HepG2 (cell line): ENCODE results near the gene C1orf94. TPM values are rescaled to one million over a fixed set of nuclear protein-coding genes. Genes with fewer than 3 reads are reported as not detected.

Source experiments
- ATAC-seq: fragments of 200-7000 bp; cut with Tn5 transposase; 3 replicates; pipeline ENCODE4 v1.9.1; 2020; ENCODE audit warnings: mild to moderate bottlenecking, moderate library complexity
- BruUV-seq: library from RNA; stranded (reverse); fragments of 400-500 nt; replicated peaks from 2 replicates; lab custom pipeline; 2021; lab: Mats Ljungman, UMichigan
- CTCF ChIA-PET: fragments of 300-600 bp; formaldehyde crosslinking; extraction: SDS; loops from one replicate; lab custom pipeline; 2021; ENCODE audit warnings: low total read pairs, inconsistent platforms, low intra/inter-chr PET ratio; lab: Yijun Ruan, JAX
- POLR2A ChIA-PET: fragments of 350-600 bp; sonication (Branson Sonifier 250); formaldehyde crosslinking; loops from one replicate; lab custom pipeline; 2020; ENCODE audit warnings: antibody characterized with exemption, inconsistent platforms; lab: Yijun Ruan, JAX
- DNase-seq: peaks from one replicate; pipeline ENCODE4 v3.0.0-alpha.2; 2015; ENCODE audit warnings: low spot score
- FAIRE-seq: peaks from 3 replicates; lab custom pipeline; 2011; peaks lifted over from hg19 to GRCh38; lab: Jason Lieb, UNC
- H2AFZ ChIP-seq: one replicate; pipeline ENCODE4 v1.6.1; 2011; ENCODE audit warnings: low read length, inconsistent platforms
- H3K27ac ChIP-seq: fragments of 300-600 bp; 3 replicates; pipeline ENCODE4 v1.8.0; 2011; ENCODE audit warnings: mixed run types, mild to moderate bottlenecking, mixed read lengths, low read length, inconsistent platforms; ENCODE audit not compliant: insufficient read depth; ENCODE audit errors: extremely low read length
- H3K27me3 ChIP-seq, 2 experiments: fragments of 200-600 bp in 1 of 2; 2 replicates in 1 of 2; 3 replicates in 1 of 2; pipeline versions ENCODE4 v1.6.0 to v1.8.0; 2011; ENCODE audit warnings: low read length in 2 of 2, mild to moderate bottlenecking in 2 of 2, moderate library complexity in 2 of 2, inconsistent platforms in 1 of 2; ENCODE audit not compliant: insufficient read depth in 2 of 2, control insufficient read depth in 1 of 2
- H3K36me3 ChIP-seq, 2 experiments: fragments of 200-600 bp in 1 of 2; replicated peaks in 1 of 2; 2 replicates in 1 of 2; 3 replicates in 1 of 2; pipeline versions ENCODE4 v1.5.1 to v1.8.0; 2011; ENCODE audit warnings: low read length in 2 of 2, inconsistent platforms in 1 of 2; ENCODE audit not compliant: insufficient read depth in 2 of 2, control insufficient read depth in 1 of 2
- H3K4me1 ChIP-seq: 2 replicates; pipeline ENCODE4 v1.5.1; 2012; ENCODE audit warnings: low read length, inconsistent platforms; ENCODE audit not compliant: insufficient read depth
- H3K4me2 ChIP-seq: 2 replicates; pipeline ENCODE4 v1.6.0; 2011; ENCODE audit warnings: low read depth, low read length, inconsistent platforms
- H3K4me3 ChIP-seq, 3 experiments: fragments of 200-600 bp in 1 of 3; sonication (generic), shearing (Covaris generic) in 1 of 3; replicated peaks in 1 of 3; 2 replicates each; pipeline ENCODE4 v1.5.1; 2011 to 2016; ENCODE audit warnings: low read length in 3 of 3, inconsistent platforms in 2 of 3, low read depth in 2 of 3, mild to moderate bottlenecking in 2 of 3, control low read depth in 1 of 3, mixed read lengths in 1 of 3; ENCODE audit not compliant: insufficient read depth in 1 of 3
- H3K79me2 ChIP-seq: one replicate; pipeline ENCODE4 v1.6.1; 2011; ENCODE audit warnings: low read length, inconsistent platforms; ENCODE audit not compliant: insufficient read depth
- H3K9ac ChIP-seq: 2 replicates; pipeline ENCODE4 v1.6.0; 2011; ENCODE audit warnings: mild to moderate bottlenecking, low read depth, low read length, inconsistent platforms; ENCODE audit not compliant: insufficient read depth
- H3K9me3 ChIP-seq: 2 replicates; pipeline ENCODE4 v1.5.1; 2012; ENCODE audit warnings: mild to moderate bottlenecking, low read length
- H4K20me1 ChIP-seq: 2 replicates; pipeline ENCODE4 v1.6.0; 2011; ENCODE audit warnings: inconsistent platforms, mild to moderate bottlenecking, low read length, moderate library complexity; ENCODE audit not compliant: insufficient read depth
- MEIS1 ChIP-seq: sonication (generic); formaldehyde crosslinking; IDR thresholded peaks from 2 replicates; pipeline ENCODE4 v1.9.0; 2021; ENCODE audit warnings: mild to moderate bottlenecking, missing genetic modification reagents, moderate library complexity, borderline replicate concordance
- THAP11 ChIP-seq: IDR thresholded peaks from 2 replicates; pipeline ENCODE4 v1.6.1; 2016; ENCODE audit warnings: missing biosample characterization, missing genetic modification reagents
- TMF1 ChIP-seq: sonication (generic); formaldehyde crosslinking; IDR thresholded peaks from 2 replicates; pipeline ENCODE4 v1.8.1; 2022; ENCODE audit warnings: low read depth, missing genetic modification reagents
- TRIM24 ChIP-seq: sonication (generic); formaldehyde crosslinking; IDR thresholded peaks from 2 replicates; pipeline ENCODE4 v1.8.0; 2022; ENCODE audit warnings: mild to moderate bottlenecking, missing genetic modification reagents
- ZNF30 ChIP-seq: sonication (generic); formaldehyde crosslinking; IDR thresholded peaks from 2 replicates; pipeline ENCODE4 v1.5.0; 2020; ENCODE audit warnings: mild to moderate bottlenecking, missing genetic modification reagents
- WGBS: methylation state at CpG from one replicate; pipeline ENCODE4 v1.1.6; 2017; ENCODE audit warnings: low lambda C conversion rate; 5-methylcytosine and 5-hydroxymethylcytosine counted together
- in situ Hi-C: cut with HindIII; loops from 2 replicates; pipeline ENCODE4 v1.10.0; 2017; ENCODE audit warnings: low pct_unique_long_range_greater_than_20kb; ENCODE audit not compliant: extremely low pct_ligation_motif_present
- intact Hi-C: fragments of 100-400 bp; cut with micrococcal nuclease; formaldehyde crosslinking; loops from one replicate; pipeline ENCODE4 v1.10.0; 2022; ENCODE audit not compliant: unreplicated experiment
- polyA plus RNA-seq, 8 experiments: library from polyadenylated mRNA; depleted of rRNA in 3 of 8; stranded (reverse) in 7 of 8; unstranded in 1 of 8; fragments of >200 nt; fragmentation: Illumina TruSeq in 4 of 8; extraction: Trizol in 4 of 8; gene quantifications; 2 replicates each; pipeline versions ENCODE4 v1.2.1 to v1.2.3, GENCODE V29; 2011 to 2016; ENCODE audit warnings: low read depth in 4 of 8, missing spikeins in 1 of 8, mixed read lengths in 1 of 8; ENCODE audit not compliant: insufficient read depth in 1 of 8
- total RNA-seq, 5 experiments: library from RNA; depleted of rRNA; stranded (reverse); fragments of >200 nt; fragmentation: Illumina TruSeq; extraction: Trizol; gene quantifications; 2 replicates each; pipeline ENCODE4 v1.2.3, GENCODE V29; 2016; ENCODE audit warnings: low read depth in 1 of 5
- TF ChIP-seq, protein P1 (sequence below): sonication (generic); formaldehyde crosslinking; IDR thresholded peaks from 2 replicates; pipeline ENCODE4 v1.4.0; 2020; ENCODE audit warnings: mild to moderate bottlenecking, missing genetic modification reagents, borderline replicate concordance
- TF ChIP-seq, protein P2 (sequence below): sonication (generic); formaldehyde crosslinking; IDR thresholded peaks from 2 replicates; pipeline ENCODE4 v1.5.1; 2020; ENCODE audit warnings: mild to moderate bottlenecking, missing genetic modification reagents, borderline replicate concordance
- TF ChIP-seq, protein P3 (sequence below): sonication (generic); formaldehyde crosslinking; conservative IDR thresholded peaks from 2 replicates; pipeline ENCODE4 v1.4.0; 2020; ENCODE audit warnings: mild to moderate bottlenecking, missing genetic modification reagents, moderate library complexity
- TF ChIP-seq, protein P4 (sequence below): sonication (generic); formaldehyde crosslinking; conservative IDR thresholded peaks from 2 replicates; pipeline ENCODE4 v1.4.0; 2020; ENCODE audit warnings: missing genetic modification reagents

The C1orf94 gene
- total and polyA plus RNA-seq, 2 of the 13 experiments (the other 11 are each of a cell fraction or from before 2014, with no cell fraction given), result not detected

DNA sequence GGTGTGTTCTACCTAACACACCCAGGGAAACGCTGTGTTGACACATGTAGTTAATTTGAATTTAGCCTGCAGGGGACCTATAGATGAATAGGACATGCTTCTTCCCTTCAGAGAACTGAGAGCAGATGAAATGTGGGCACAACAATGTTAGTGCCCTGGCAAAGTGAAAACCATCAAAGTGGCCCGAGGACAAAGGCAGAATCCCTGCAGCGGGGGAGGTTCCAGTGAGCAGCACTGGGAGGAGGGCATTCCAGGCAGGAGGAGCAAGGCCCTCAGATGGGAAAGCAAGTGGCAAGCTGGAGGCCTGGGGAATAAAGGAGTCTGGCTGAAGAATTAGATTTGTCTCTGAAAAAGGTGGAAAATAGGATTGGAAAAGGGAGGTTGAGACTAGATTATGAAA, 37.2 kb downstream of the C1orf94 start (continued):
- TF ChIP-seq, protein P1, sequence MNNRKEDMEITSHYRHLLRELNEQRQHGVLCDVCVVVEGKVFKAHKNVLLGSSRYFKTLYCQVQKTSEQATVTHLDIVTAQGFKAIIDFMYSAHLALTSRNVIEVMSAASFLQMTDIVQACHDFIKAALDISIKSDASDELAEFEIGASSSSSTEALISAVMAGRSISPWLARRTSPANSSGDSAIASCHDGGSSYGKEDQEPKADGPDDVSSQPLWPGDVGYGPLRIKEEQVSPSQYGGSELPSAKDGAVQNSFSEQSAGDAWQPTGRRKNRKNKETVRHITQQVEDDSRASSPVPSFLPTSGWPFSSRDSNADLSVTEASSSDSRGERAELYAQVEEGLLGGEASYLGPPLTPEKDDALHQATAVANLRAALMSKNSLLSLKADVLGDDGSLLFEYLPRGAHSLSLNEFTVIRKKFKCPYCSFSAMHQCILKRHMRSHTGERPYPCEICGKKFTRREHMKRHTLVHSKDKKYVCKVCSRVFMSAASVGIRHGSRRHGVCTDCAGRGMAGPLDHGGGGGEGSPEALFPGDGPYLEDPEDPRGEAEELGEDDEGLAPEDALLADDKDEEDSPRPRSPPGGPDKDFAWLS (CRISPR knock-in tag), result no peak
- TF ChIP-seq TRIM24 (no peak), TMF1 (CRISPR knock-in tag) (no peak), MEIS1 (CRISPR knock-in tag) (no peak)

DNA sequence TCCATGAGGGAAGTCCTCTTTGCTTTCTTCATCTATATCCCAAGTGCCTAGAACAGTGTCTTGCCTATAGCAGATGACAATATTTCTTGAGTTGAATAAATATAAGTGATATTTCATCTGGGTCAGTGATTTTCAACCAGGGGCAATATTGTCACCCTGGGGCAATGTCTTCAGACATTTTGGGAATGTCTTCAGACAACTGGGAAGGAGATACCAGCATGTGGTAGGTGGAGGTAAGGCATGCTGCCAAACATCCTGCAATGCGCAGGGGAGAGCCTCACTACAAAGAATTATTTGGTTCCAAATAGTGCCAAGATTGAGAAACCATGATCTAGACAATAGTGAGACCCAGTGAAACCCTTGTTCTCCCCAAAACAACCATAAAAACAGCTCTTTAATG, 54.7 kb downstream of the C1orf94 start:
- DNase-seq, result no peak
- Histone ChIP-seq H3K9ac (no peak overlapping the region), H3K4me1 (peaks cover 10% of the 10 kb centered on the region), H3K27ac (no peak overlapping the region), H3K9me3 (peaks cover 4% of the 10 kb centered on the region; the same call in 1 of the 2 replicates), H3K36me3 (no peaks in the 10 kb centered on the region), H4K20me1 (no peaks in the 10 kb centered on the region), H3K79me2 (no peaks in the 10 kb centered on the region), H3K27me3 (no peaks in the 10 kb centered on the region), H2AFZ (no peak overlapping the region), H3K4me2 (no peak overlapping the region), H3K4me3 (no peak overlapping the region)
- ChIA-PET CTCF (no interaction called here), POLR2A (no interaction called here)
- WGBS, result 0% methylated on average over 1 of the region's 1 CpG
- no TSS peak for BruUV-seq
- in situ Hi-C loops, result no loop called here
- FAIRE-seq, result no peak
- intact Hi-C loops, result no loop called here
- no peak for ATAC-seq
- TF ChIP-seq THAP11 (no peak), ZNF30 (CRISPR knock-in tag) (no peak)
- TF ChIP-seq, protein P2, sequence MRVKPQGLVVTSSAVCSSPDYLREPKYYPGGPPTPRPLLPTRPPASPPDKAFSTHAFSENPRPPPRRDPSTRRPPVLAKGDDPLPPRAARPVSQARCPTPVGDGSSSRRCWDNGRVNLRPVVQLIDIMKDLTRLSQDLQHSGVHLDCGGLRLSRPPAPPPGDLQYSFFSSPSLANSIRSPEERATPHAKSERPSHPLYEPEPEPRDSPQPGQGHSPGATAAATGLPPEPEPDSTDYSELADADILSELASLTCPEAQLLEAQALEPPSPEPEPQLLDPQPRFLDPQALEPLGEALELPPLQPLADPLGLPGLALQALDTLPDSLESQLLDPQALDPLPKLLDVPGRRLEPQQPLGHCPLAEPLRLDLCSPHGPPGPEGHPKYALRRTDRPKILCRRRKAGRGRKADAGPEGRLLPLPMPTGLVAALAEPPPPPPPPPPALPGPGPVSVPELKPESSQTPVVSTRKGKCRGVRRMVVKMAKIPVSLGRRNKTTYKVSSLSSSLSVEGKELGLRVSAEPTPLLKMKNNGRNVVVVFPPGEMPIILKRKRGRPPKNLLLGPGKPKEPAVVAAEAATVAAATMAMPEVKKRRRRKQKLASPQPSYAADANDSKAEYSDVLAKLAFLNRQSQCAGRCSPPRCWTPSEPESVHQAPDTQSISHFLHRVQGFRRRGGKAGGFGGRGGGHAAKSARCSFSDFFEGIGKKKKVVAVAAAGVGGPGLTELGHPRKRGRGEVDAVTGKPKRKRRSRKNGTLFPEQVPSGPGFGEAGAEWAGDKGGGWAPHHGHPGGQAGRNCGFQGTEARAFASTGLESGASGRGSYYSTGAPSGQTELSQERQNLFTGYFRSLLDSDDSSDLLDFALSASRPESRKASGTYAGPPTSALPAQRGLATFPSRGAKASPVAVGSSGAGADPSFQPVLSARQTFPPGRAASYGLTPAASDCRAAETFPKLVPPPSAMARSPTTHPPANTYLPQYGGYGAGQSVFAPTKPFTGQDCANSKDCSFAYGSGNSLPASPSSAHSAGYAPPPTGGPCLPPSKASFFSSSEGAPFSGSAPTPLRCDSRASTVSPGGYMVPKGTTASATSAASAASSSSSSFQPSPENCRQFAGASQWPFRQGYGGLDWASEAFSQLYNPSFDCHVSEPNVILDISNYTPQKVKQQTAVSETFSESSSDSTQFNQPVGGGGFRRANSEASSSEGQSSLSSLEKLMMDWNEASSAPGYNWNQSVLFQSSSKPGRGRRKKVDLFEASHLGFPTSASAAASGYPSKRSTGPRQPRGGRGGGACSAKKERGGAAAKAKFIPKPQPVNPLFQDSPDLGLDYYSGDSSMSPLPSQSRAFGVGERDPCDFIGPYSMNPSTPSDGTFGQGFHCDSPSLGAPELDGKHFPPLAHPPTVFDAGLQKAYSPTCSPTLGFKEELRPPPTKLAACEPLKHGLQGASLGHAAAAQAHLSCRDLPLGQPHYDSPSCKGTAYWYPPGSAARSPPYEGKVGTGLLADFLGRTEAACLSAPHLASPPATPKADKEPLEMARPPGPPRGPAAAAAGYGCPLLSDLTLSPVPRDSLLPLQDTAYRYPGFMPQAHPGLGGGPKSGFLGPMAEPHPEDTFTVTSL (CRISPR knock-in tag), result no peak
- TF ChIP-seq, protein P3, sequence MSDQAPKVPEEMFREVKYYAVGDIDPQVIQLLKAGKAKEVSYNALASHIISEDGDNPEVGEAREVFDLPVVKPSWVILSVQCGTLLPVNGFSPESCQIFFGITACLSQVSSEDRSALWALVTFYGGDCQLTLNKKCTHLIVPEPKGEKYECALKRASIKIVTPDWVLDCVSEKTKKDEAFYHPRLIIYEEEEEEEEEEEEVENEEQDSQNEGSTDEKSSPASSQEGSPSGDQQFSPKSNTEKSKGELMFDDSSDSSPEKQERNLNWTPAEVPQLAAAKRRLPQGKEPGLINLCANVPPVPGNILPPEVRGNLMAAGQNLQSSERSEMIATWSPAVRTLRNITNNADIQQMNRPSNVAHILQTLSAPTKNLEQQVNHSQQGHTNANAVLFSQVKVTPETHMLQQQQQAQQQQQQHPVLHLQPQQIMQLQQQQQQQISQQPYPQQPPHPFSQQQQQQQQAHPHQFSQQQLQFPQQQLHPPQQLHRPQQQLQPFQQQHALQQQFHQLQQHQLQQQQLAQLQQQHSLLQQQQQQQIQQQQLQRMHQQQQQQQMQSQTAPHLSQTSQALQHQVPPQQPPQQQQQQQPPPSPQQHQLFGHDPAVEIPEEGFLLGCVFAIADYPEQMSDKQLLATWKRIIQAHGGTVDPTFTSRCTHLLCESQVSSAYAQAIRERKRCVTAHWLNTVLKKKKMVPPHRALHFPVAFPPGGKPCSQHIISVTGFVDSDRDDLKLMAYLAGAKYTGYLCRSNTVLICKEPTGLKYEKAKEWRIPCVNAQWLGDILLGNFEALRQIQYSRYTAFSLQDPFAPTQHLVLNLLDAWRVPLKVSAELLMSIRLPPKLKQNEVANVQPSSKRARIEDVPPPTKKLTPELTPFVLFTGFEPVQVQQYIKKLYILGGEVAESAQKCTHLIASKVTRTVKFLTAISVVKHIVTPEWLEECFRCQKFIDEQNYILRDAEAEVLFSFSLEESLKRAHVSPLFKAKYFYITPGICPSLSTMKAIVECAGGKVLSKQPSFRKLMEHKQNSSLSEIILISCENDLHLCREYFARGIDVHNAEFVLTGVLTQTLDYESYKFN (CRISPR knock-in tag), result no peak
- TF ChIP-seq, protein P4, sequence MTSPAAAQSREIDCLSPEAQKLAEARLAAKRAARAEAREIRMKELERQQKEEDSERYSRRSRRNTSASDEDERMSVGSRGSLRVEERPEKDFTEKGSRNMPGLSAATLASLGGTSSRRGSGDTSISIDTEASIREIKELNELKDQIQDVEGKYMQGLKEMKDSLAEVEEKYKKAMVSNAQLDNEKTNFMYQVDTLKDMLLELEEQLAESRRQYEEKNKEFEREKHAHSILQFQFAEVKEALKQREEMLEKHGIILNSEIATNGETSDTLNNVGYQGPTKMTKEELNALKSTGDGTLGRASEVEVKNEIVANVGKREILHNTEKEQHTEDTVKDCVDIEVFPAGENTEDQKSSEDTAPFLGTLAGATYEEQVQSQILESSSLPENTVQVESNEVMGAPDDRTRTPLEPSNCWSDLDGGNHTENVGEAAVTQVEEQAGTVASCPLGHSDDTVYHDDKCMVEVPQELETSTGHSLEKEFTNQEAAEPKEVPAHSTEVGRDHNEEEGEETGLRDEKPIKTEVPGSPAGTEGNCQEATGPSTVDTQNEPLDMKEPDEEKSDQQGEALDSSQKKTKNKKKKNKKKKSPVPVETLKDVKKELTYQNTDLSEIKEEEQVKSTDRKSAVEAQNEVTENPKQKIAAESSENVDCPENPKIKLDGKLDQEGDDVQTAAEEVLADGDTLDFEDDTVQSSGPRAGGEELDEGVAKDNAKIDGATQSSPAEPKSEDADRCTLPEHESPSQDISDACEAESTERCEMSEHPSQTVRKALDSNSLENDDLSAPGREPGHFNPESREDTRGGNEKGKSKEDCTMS (CRISPR knock-in tag), result no peak
